ENCODE measurements around the gene DCAF6. TPM values are rescaled to one million over a fixed set of nuclear protein-coding genes. Genes with fewer than 3 reads are reported as not detected.

DCAF6 gene
- total RNA-seq, 1 experiment from 2014 or later, result 41.9 TPM

DNA sequence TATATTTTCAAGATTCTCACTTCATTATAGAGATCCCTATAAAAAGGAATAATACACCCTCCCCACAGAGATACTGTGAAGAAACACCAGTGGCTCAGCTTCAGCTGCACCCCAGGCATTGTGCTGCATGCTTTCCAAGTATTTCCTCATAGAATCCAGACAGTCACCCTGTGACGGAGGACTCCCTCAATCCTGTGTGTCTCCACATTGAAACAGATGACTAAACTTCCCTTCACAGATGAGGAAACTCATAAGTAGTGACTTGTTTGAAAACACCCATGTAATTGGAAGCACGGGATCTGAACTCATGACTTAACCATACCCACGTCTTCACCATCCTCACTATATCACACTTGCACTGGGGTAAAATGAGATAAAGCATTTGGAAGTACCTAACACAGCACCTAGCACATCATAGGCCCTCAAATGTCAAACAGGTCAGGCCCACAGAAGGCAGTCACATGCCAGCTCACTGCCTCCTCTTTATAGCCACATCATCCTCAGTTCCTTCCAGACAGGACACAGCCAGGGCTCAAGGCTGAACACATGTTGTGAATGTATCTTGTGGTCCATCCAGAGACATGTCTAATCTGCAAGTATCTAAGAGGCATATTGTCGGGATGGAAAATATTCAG lies 145.0 kb downstream of the DCAF6 start:
- no peaks in the 10 kb centered on the region for H3K27me3 Mint-ChIP-seq (ENCODE audit: insufficient read depth, unreplicated experiment)
- Histone ChIP-seq H3K36me3 (ENCODE audit: control insufficient read depth, insufficient read depth, low read length) (peaks cover 5% of the 10 kb centered on the region; the same call in 1 of the 2 replicates), H3K4me3 (ENCODE audit: low read depth, low read length) (no peak overlapping the region), H3K4me1 (peaks cover 38% of the 10 kb centered on the region), H3K27me3 (replicated peaks; ENCODE audit: control insufficient read depth, insufficient read depth, low read length) (no peaks in the 10 kb centered on the region), H3K9me3 (no peaks in the 10 kb centered on the region)
- POLR2A ChIA-PET, result interaction anchor here (1.0 to 1.3 kb wide), 2 partner anchors 144 to 145 kb away, joined by 3 to 9 read pairs; partner anchors contain the start of genes DCAF6, MPC2 and SFT2D2
- H3K36me3 Mint-ChIP-seq (ENCODE audit: insufficient read depth, unreplicated experiment), result peaks cover 68% of the 10 kb centered on the region
- BruUV-seq (replicated peaks), result no TSS peak
- DNase-seq, result no peak
- CTCF ChIA-PET, result interaction anchor here (0.6 to 1.7 kb wide), 23 partner anchors 9 to 481 kb away, joined by 3 to 15 read pairs (median 4); partner anchors contain the start of genes DCAF6 and MPC2
- intact Hi-C loops (cut with micrococcal nuclease; ENCODE audit: unreplicated experiment), result loop anchor here (2.0 to 5.0 kb wide), 5 partner anchors 144 to 479 kb away; partner anchors contain the start of genes DCAF6, MPC2, MPZL1 and SFT2D2
- no peaks in the 10 kb centered on the region for H3K9me3 Mint-ChIP-seq (ENCODE audit: unreplicated experiment)
- peak overlapping the region; percentile 62 for H3K27ac Mint-ChIP-seq (ENCODE audit: unreplicated experiment)
- peaks cover 41% of the 10 kb centered on the region for H3K4me1 Mint-ChIP-seq (ENCODE audit: low read depth, unreplicated experiment)
- H3K4me3 Mint-ChIP-seq (ENCODE audit: unreplicated experiment), result no peak overlapping the region
- TF ChIP-seq, protein P1, sequence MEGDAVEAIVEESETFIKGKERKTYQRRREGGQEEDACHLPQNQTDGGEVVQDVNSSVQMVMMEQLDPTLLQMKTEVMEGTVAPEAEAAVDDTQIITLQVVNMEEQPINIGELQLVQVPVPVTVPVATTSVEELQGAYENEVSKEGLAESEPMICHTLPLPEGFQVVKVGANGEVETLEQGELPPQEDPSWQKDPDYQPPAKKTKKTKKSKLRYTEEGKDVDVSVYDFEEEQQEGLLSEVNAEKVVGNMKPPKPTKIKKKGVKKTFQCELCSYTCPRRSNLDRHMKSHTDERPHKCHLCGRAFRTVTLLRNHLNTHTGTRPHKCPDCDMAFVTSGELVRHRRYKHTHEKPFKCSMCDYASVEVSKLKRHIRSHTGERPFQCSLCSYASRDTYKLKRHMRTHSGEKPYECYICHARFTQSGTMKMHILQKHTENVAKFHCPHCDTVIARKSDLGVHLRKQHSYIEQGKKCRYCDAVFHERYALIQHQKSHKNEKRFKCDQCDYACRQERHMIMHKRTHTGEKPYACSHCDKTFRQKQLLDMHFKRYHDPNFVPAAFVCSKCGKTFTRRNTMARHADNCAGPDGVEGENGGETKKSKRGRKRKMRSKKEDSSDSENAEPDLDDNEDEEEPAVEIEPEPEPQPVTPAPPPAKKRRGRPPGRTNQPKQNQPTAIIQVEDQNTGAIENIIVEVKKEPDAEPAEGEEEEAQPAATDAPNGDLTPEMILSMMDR (IDR thresholded peaks at IDR 0.05; ENCODE audit: insufficient read depth in 1 of 2, low read depth in 1 of 2, low read length in 1 of 2, severe bottlenecking in 1 of 2, unreplicated experiment in 1 of 2), result no peak

DNA sequence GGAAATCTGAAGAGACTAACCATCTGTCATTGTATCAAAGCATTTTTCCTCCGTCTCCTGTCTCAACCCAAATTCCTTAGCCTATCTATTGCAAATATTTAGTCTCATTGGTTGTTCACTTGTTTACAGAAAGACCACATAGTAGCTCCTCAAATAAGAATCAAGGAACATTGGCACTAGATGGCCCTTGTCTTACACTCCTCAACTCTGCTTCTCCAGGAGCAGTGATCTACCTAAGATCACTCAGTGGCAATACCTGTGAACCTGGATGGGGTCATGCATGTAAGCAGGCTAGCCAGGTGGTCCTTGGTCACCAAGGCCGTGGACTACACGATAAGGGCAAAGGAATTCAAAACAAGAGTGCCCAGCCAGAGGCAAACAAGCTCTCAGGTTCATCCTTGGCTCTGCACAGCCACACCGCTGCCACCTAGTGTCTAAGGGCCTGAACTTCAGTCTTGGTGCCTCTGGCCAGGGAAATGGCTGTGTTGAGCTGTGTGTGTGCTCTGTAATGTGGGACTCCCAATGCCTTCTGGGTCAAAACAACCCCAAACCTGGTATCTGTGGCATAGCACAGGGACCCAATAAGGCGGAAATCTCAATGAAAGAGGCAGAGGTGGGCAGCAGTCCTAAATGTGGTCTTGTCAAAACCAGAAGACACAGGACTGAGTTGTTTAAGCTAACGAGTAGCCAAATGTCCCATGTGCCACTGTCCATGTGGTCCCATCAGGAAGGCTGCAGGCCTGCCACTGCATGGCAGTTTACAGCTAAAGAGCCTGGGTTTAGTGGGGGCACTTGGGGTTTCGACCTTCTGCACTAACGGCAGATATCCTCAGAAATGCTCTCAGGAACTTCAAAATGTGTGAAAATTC lies 145.8 kb downstream of the DCAF6 start:
- intact Hi-C loops (cut with micrococcal nuclease; ENCODE audit: unreplicated experiment), result loop anchor here (2.0 to 5.0 kb wide), 5 partner anchors 145 to 480 kb away; partner anchors contain the start of genes DCAF6, MPC2, MPZL1 and SFT2D2
- TSS peak; percentile 36 for BruUV-seq (replicated peaks)
- H3K4me1 ChIP-seq, result peaks cover 38% of the 10 kb centered on the region
- peaks cover 1% of the 10 kb centered on the region for H3K36me3 ChIP-seq (ENCODE audit: control insufficient read depth, insufficient read depth, low read length)
- Mint-ChIP-seq H3K27me3 (ENCODE audit: insufficient read depth, unreplicated experiment) (no peaks in the 10 kb centered on the region), H3K4me1 (ENCODE audit: low read depth, unreplicated experiment) (peaks cover 41% of the 10 kb centered on the region), H3K4me3 (ENCODE audit: unreplicated experiment) (peak overlapping the region; percentile 25), H3K9me3 (ENCODE audit: unreplicated experiment) (no peaks in the 10 kb centered on the region), H3K36me3 (ENCODE audit: insufficient read depth, unreplicated experiment) (peaks cover 70% of the 10 kb centered on the region), H3K27ac (ENCODE audit: unreplicated experiment) (peak overlapping the region; percentile 62)
- ChIA-PET POLR2A (interaction anchor here (0.8 to 1.3 kb wide), 3 partner anchors 143 to 155 kb away, joined by 3 to 9 read pairs (median 3); partner anchors contain the start of genes DCAF6, MPC2 and SFT2D2), CTCF (interaction anchor here (0.6 to 1.7 kb wide), 28 partner anchors 9 to 482 kb away, joined by 3 to 15 read pairs (median 4); partner anchors contain the start of genes DCAF6, GPR161 and MPC2)
- peak; percentile 85 to 87 for DNase-seq
- no peaks in the 10 kb centered on the region for H3K27me3 ChIP-seq (replicated peaks; ENCODE audit: control insufficient read depth, insufficient read depth, low read length)
- H3K9me3 ChIP-seq, result no peaks in the 10 kb centered on the region
- H3K4me3 ChIP-seq (ENCODE audit: low read depth, low read length), result no peak overlapping the region
- TF ChIP-seq, protein P1 (IDR thresholded peaks at IDR 0.05; ENCODE audit: insufficient read depth in 1 of 2, low read depth in 1 of 2, low read length in 1 of 2, severe bottlenecking in 1 of 2, unreplicated experiment in 1 of 2), result peak; percentile 90 to 92
